ENCODE measurements around the gene NEDD8. TPM values are rescaled to one million over a fixed set of nuclear protein-coding genes. Genes with fewer than 3 reads are reported as not detected.

NEDD8 gene
- polyA plus RNA-seq, 1 donor, result 176 TPM

DNA sequence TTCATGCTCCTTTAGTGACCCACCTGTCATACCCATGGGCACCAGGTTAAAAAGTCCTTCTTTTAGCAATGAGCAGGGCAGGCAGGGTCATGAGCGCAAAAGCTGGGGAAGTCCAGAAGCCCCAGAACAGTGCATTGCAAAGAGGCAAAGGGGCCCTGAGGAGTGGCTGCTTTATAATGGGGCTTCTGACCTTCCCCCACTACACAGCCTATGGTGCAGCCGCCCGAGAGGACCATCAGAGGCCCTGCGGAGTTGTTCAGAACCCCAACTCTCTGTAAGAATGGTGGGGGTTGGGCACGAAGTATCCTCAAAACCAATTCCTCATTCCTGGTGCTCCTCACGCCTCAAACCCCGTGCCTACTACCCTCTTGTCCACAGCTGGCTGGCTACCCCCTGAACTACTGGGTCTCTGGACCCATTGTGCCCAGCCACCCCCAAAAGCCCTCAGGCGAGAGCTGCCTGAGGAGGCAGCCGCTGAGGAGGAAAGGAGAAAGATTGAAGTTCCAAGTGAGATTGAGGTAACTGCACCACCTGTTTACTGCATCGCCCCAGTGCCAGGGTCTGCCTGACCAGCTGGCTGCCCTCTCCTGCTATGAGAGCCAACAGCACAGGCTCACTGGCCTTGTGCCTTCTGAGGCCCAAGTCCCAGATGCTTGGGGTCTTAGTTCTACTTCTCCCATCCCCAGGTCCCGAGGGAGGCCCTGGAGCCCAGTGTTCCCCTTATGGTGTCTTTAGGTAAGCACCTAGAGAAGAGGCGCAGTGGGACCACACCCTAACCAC lies 53.6 kb downstream of the NEDD8 start:
- no peak for DNase-seq

DNA sequence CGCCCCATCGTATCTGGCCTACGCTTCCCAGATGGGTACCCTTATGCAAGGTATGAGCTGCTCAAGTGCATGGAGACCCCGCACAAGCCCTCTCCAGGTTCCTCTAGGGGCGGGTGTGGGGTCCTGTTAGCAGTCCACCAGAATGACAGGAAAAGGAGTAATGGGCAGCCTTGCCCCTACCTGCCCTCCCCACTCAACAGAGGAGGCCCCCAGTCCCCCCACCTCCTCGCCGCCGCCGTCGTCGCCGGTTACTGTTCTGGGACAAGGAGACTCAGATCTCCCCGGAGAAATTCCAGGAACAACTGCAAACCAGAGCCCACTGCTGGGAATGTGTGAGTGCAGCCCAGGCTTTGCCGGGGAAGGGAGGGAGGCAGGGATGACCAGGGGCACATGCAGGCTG lies 54.3 kb downstream of the NEDD8 start:
- no peak for DNase-seq

DNA sequence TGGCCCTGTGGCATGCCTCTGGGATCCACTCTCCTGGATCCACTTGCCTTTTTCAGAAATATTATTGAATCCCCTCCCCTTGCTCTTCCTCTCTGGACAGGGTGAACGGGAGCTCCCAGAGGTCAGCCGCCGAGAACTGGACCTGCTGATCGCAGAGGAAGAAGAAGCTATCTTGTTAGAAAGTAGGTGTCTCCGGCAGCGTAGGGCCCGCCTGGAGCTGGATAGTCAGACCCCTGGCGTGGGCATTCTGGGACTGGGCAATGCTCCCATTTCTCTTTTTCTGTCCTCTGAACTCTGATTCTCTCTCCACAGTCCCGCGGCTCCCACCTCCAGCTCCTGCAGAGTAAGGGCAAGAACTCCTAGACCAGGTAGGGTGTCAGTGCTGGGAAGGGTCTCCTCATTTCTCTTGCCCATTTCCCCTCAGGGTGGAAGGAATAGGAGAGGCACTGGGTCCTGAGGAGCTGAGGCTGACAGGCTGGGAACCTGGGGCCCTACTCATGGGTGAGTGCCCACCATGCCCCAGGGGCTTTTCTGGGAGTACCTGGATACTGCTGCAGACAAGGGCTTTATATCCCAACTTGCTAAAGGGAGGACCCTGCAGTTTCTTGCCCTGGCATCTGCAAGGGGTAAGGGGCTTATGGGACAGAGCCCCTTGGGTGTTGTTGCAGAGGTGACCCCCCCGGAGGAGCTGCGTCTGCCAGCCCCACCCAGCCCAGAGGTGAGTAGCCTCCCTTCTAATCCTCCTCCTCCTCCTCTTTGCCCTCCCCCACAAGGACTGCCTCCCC lies 54.9 kb downstream of the NEDD8 start:
- no peak for DNase-seq

DNA sequence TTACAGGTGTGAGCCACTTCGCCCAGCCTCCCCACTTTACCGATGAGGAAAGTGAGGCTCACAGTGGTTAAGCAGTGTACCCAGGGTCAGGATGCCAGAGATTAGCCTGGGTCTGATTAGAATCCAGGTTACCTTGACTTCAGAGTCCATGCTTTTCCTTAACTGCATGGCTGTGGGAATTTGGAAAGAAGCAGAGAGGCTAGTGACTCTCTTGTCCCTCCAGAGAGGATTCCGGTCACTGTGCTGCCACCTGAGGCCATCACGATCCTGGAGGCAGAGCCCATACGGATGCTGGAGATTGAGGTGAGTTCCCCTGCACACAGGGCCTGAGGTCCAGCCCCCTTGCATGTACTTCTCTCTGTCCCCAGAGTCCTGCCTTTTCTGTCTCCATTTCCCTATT lies 55.6 kb downstream of the NEDD8 start:
- no peak for DNase-seq

DNA sequence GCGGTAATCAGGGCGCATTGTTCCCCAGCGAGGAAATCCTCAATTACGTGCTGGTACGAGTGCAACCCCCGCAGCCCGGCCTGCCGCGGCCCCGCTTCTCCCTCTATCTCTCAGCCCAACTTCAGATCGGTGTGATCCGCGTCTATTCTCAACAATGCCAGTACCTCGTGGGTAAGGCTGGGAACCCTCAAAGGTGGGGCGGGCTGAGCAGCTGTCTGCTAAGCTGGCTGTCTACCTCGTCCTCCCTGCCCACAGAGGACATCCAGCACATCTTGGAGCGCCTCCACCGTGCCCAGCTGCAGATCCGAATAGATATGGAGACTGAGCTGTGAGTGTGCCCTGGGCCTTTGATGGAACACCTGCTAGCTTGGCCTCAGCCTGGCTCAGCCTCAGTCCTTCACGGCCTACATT lies 59.3 kb downstream of the NEDD8 start:
- DNase-seq, result no peak

DNA sequence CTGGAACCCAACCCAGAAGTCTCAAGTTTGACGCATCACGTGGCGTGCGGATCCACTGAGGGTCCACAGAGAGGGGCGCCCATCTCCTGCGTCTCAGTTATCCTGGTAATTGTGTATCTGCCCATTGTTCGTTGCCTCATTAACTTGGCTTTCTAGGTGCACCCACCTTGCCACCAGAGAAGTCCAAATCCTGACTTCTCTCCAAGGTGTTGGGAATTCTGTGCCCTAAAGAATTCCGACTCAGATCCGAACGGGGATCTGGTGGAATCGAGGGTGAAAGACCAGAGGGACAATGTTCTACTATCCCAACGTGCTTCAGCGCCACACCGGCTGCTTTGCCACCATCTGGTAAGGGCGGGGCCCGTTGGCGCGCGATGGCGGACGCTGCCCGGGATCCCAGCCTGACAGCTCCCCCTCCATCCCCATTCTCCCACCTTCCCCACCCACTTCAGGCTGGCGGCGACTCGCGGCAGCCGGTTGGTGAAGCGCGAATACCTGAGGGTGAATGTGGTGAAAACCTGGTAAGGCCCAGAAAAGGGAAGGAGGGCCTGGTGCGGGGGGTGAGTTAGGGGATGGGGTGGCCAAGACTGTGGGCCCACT lies 59.8 kb downstream of the NEDD8 start:
- DNase-seq, result no peak

DNA sequence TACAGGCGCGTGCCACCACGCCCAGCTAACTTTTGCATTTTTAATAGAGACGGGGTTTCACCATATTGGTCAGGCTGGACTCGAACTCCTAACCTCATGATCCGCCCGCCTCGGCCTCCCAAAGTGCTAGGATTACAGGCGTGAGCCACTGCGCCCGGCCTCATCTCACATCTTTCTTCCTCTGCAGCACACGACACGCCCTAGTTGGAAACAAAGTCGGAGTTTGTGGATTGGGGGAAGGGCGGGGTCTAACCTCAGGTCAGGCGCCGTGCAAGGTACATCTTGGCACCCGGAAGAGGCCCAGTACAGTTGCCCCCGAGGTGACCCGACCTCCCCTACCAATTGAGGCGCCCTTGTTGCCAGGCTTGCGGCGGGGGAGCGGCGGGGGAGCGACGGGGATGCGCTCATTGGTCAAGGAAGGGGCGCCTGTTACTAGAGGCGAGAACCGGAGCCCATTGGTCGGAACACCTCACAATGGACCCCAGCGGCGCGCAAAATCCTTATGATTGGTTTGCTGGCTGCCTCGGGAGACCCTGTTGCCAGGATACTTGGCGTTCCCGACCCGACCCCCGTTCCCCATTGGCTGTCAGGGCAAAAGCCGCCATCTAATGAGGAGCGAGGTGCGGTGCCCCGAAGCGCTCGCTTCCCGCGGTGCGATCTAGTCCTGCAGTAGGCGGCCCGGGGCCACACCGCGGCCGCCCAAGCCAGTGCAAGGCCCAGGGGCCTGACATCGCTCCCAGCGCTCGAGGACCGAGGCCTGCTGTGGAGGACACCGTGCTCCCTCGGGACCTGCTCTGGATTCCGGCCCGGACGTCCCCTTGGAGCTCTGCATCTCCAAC lies 60.5 kb downstream of the NEDD8 start, which contains the start of gene REC8:
REC8 (plus strand) TSS at position 659 of the 839 bp plus-strand sequence. CDS start 473 bp downstream, outside the sequence.
- DNase-seq, result peak; percentile 77

DNA sequence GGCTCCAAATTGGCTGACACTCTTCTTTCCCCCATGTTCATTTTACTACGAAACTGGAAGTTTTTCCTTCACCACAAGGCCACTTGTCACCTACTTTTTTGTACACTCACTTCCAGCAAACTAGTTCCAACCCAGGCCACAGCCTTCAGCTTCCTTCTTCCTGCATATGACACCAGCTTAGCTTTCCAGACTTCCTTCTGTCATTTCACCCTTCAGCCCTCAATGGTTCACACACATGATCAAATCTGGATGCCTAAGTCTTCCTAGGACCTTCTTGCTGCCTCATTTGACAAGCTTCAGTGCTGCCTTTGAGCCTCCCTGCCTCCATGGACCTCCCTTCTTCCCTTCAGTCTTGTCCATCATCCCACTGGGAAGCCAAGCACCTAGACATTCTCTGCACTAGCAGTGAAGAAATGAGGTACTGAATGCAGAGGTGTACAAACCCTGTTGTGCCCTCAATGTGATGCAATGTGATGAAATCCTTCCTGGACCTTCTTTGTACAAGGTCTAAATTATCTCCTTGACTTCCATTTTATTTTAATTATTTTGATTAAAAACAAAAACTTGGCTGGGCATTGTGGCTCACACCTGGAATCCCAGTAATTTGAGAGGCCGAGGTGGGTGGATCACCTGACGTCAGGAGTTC lies 64.6 kb downstream of the NEDD8 start:
- DNase-seq, result no peak

Other genes with a start within 250 kb of the NEDD8 start
- gene DHRS4L2, start 243.4 kb downstream of the NEDD8 start, polyA plus RNA-seq (ENCODE audit: insufficient read length), result 9.2 TPM
- gene CARMIL3, start 180.4 kb downstream of the NEDD8 start, polyA plus RNA-seq (ENCODE audit: insufficient read length), result 0.10 TPM
- gene CPNE6, start 160.8 kb downstream of the NEDD8 start, polyA plus RNA-seq (ENCODE audit: insufficient read length), result not detected
- 4.3 TPM for gene PCK2, start 138.1 kb downstream of the NEDD8 start, polyA plus RNA-seq (ENCODE audit: insufficient read length)
- 48.2 TPM for gene DCAF11, start 117.6 kb downstream of the NEDD8 start, polyA plus RNA-seq (ENCODE audit: insufficient read length)
- 1.7 TPM for gene NRL, start 117.4 kb downstream of the NEDD8 start, polyA plus RNA-seq (ENCODE audit: insufficient read length)
- gene FITM1, start 101.7 kb downstream of the NEDD8 start, polyA plus RNA-seq (ENCODE audit: insufficient read length), result 146 TPM
- 110 TPM for gene PSME1, start 96.2 kb downstream of the NEDD8 start, polyA plus RNA-seq (ENCODE audit: insufficient read length)
- gene EMC9, start 90.8 kb downstream of the NEDD8 start, polyA plus RNA-seq (ENCODE audit: insufficient read length), result 29.8 TPM
- 75.2 TPM for gene PSME2, start 85.8 kb downstream of the NEDD8 start, polyA plus RNA-seq (ENCODE audit: insufficient read length)
- 39.5 TPM for gene RNF31, start 84.9 kb downstream of the NEDD8 start, polyA plus RNA-seq (ENCODE audit: insufficient read length)
- gene IRF9, start 71.1 kb downstream of the NEDD8 start, polyA plus RNA-seq (ENCODE audit: insufficient read length), result 32.6 TPM
- 14.5 TPM for gene REC8, start 60.3 kb downstream of the NEDD8 start, polyA plus RNA-seq (ENCODE audit: insufficient read length)
- 33.5 TPM for gene IPO4, start 43.6 kb downstream of the NEDD8 start, polyA plus RNA-seq (ENCODE audit: insufficient read length)
- gene TM9SF1, start 36.9 kb downstream of the NEDD8 start, polyA plus RNA-seq (ENCODE audit: insufficient read length), result 18.6 TPM
- gene TSSK4, start 26.7 kb downstream of the NEDD8 start, polyA plus RNA-seq (ENCODE audit: insufficient read length), result 4.5 TPM
- gene CHMP4A, start 18.9 kb downstream of the NEDD8 start, polyA plus RNA-seq (ENCODE audit: insufficient read length), result 37.6 TPM
- 9.3 TPM for gene MDP1, start 16.3 kb downstream of the NEDD8 start, polyA plus RNA-seq (ENCODE audit: insufficient read length)
- gene GMPR2, start 562 bp upstream of the NEDD8 start, polyA plus RNA-seq (ENCODE audit: insufficient read length), result 45.8 TPM
- gene TINF2, start 10.3 kb upstream of the NEDD8 start, polyA plus RNA-seq (ENCODE audit: insufficient read length), result 39.0 TPM
- 2.1 TPM for gene TGM1, start 30.8 kb upstream of the NEDD8 start, polyA plus RNA-seq (ENCODE audit: insufficient read length)
- gene RABGGTA, start 39.2 kb upstream of the NEDD8 start, polyA plus RNA-seq (ENCODE audit: insufficient read length), result 15.0 TPM
- 14.7 TPM for gene DHRS1, start 67.4 kb upstream of the NEDD8 start, polyA plus RNA-seq (ENCODE audit: insufficient read length)
- gene NOP9, start 67.5 kb upstream of the NEDD8 start, polyA plus RNA-seq (ENCODE audit: insufficient read length), result 22.6 TPM
- 10.3 TPM for gene CIDEB, start 75.6 kb upstream of the NEDD8 start, polyA plus RNA-seq (ENCODE audit: insufficient read length)
- gene LTB4R2, start 77.8 kb upstream of the NEDD8 start, polyA plus RNA-seq (ENCODE audit: insufficient read length), result 4.1 TPM
- 3.5 TPM for gene LTB4R, start 79.1 kb upstream of the NEDD8 start, polyA plus RNA-seq (ENCODE audit: insufficient read length)
- 17.0 TPM for gene ADCY4, start 102.7 kb upstream of the NEDD8 start, polyA plus RNA-seq (ENCODE audit: insufficient read length)
- gene RIPK3, start 107.6 kb upstream of the NEDD8 start, polyA plus RNA-seq (ENCODE audit: insufficient read length), result 2.1 TPM
- 34.8 TPM for gene NFATC4, start 135.8 kb upstream of the NEDD8 start, polyA plus RNA-seq (ENCODE audit: insufficient read length)
- 25.1 TPM for gene NYNRIN, start 166.6 kb upstream of the NEDD8 start, polyA plus RNA-seq (ENCODE audit: insufficient read length)
- 2.6 TPM for gene CBLN3, start 197.3 kb upstream of the NEDD8 start, polyA plus RNA-seq (ENCODE audit: insufficient read length)
- 37.8 TPM for gene KHNYN, start 197.6 kb upstream of the NEDD8 start, polyA plus RNA-seq (ENCODE audit: insufficient read length)
- 62.9 TPM for gene SDR39U1, start 210.4 kb upstream of the NEDD8 start, polyA plus RNA-seq (ENCODE audit: insufficient read length)

All from hindlimb muscle (tissue), 1 donor.